Esophagus muscularis mucosa (tissue), 4 donors: Measurements from ENCODE around the gene SUGP1.

Experiments
- EP300 ChIP-seq: sonication (generic); formaldehyde crosslinking; IDR thresholded peaks from one replicate; pipeline ENCODE4 v1.6.1; 2017; ENCODE audit warnings: antibody characterized with exemption
- POLR2A ChIP-seq: fragments of 450-650 bp; IDR thresholded peaks from one replicate; pipeline ENCODE4 v1.6.1; 2017; ENCODE audit warnings: antibody characterized with exemption, moderate library complexity, mild to moderate bottlenecking, low read depth
- POLR2AphosphoS5 ChIP-seq, 2 donors: sonication (generic); formaldehyde crosslinking; IDR thresholded peaks; one replicate each; pipeline ENCODE4 v1.6.1; 2017; ENCODE audit warnings: antibody characterized with exemption in 2 of 2
- TF ChIP-seq, protein P1 (sequence below), 3 experiments: fragments of 200-600 bp in 2 of 3; fragments of 450-650 bp in 1 of 3; sonication (generic) in 2 of 3; IDR thresholded peaks; one replicate each; pipeline ENCODE4 v1.5.1; 2017 to 2019; ENCODE audit warnings: antibody characterized with exemption in 3 of 3, mild to moderate bottlenecking in 2 of 3, moderate library complexity in 1 of 3

DNA sequence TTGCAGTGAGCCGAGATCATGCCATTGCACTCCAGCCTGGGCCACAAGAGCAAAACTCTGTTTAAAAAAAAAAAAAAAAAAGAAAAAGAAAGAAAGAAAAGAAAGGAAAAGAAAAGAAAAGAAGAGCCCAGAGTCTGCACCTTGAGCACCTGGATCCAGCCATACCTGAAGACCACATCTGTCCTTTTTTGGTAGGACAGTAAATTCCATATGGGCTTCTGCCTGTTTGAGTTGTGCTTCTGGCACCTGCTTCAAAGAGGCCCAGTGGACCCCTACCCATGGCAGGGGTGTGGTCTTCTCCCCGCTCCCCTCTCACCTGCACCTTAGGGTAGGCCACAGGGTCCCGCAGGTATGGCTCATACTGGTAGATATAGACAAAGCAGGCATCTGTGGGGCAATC is 53.0 kb downstream of the SUGP1 start:
- TF ChIP-seq, protein P1, sequence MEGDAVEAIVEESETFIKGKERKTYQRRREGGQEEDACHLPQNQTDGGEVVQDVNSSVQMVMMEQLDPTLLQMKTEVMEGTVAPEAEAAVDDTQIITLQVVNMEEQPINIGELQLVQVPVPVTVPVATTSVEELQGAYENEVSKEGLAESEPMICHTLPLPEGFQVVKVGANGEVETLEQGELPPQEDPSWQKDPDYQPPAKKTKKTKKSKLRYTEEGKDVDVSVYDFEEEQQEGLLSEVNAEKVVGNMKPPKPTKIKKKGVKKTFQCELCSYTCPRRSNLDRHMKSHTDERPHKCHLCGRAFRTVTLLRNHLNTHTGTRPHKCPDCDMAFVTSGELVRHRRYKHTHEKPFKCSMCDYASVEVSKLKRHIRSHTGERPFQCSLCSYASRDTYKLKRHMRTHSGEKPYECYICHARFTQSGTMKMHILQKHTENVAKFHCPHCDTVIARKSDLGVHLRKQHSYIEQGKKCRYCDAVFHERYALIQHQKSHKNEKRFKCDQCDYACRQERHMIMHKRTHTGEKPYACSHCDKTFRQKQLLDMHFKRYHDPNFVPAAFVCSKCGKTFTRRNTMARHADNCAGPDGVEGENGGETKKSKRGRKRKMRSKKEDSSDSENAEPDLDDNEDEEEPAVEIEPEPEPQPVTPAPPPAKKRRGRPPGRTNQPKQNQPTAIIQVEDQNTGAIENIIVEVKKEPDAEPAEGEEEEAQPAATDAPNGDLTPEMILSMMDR (IDR thresholded peaks at IDR 0.05), result no peak
- no peak for TF ChIP-seq POLR2A
- no peak for TF ChIP-seq POLR2AphosphoS5 (IDR thresholded peaks at IDR 0.05)
- no peak for TF ChIP-seq EP300
